Prostate gland (tissue), 2 donors: Measurements from ENCODE around the gene FUT7. TPM values are rescaled to one million over a fixed set of nuclear protein-coding genes. Genes with fewer than 3 reads are reported as not detected.

Source experiments
- DNase-seq: peaks from one replicate; pipeline ENCODE4 v3.0.0-alpha.2; 2019; ENCODE audit warnings: low spot score
- H3K27ac ChIP-seq, 2 donors: fragments of 200-600 bp; sonication (generic); 2 replicates each; pipeline ENCODE4 v1.5.1; 2017 to 2019
- H3K27me3 ChIP-seq: fragments of 200-600 bp; sonication (generic); replicated peaks from 2 replicates; pipeline ENCODE4 v1.5.1; 2019; ENCODE audit not compliant: insufficient read depth
- H3K36me3 ChIP-seq, 2 donors: fragments of 200-600 bp; sonication (generic); 1 replicate in 1 of 2; 2 replicates in 1 of 2; pipeline versions ENCODE4 v1.5.1 to v1.8.1; 2017 to 2019
- H3K4me1 ChIP-seq: fragments of 200-600 bp; sonication (generic); replicated peaks from 2 replicates; pipeline ENCODE4 v1.5.1; 2019
- H3K4me3 ChIP-seq, 2 donors: fragments of 200-600 bp; sonication (generic); 2 replicates each; pipeline ENCODE4 v1.5.1; 2017 to 2019
- H3K9me3 ChIP-seq: fragments of 200-600 bp; sonication (generic); 2 replicates; pipeline ENCODE4 v1.5.1; 2017
- CTCF ChIP-seq, 4 experiments: fragments of 200-600 bp in 2 of 4; fragments of 450-650 bp in 2 of 4; sonication (generic) in 2 of 4; IDR thresholded peaks; 1 replicate in 3 of 4; 2 replicates in 1 of 4; pipeline ENCODE4 v1.5.1; 2016 to 2019; ENCODE audit warnings: antibody characterized with exemption in 4 of 4, mild to moderate bottlenecking in 2 of 4, moderate library complexity in 2 of 4
- POLR2A ChIP-seq: fragments of 450-650 bp; IDR thresholded peaks from one replicate; pipeline ENCODE4 v1.6.1; 2016; ENCODE audit warnings: antibody characterized with exemption, mild to moderate bottlenecking
- POLR2AphosphoS5 ChIP-seq: sonication (generic); formaldehyde crosslinking; IDR thresholded peaks from one replicate; pipeline ENCODE4 v1.6.1; 2017; ENCODE audit warnings: antibody characterized with exemption
- WGBS: methylation state at CpG from one replicate; pipeline ENCODE4 v1.1.5; 2018; 5-methylcytosine and 5-hydroxymethylcytosine counted together
- intact Hi-C: fragments of 100-400 bp; cut with DNase I; formaldehyde crosslinking; loops from one replicate; pipeline ENCODE4 v1.14.2; 2022
- total RNA-seq, 2 donors: library from RNA; depleted of rRNA; stranded (reverse); fragments of >200 nt; gene quantifications; one replicate each; pipeline ENCODE4 v1.1.0, GENCODE V29; 2016

The FUT7 gene
- under 1 TPM in 1 of 2 donors, not detected in 1; 0.57 TPM for total RNA-seq

GRCh38 chr9:137031904-137032640 lies at the start of gene FUT7:
FUT7 (minus strand) TSS chr9:137032088; CDS start chr9:137031991, 97 bp downstream.
- 63% methylated on average over 16 of the region's 16 CpGs for WGBS
- H3K4me3 ChIP-seq = no peak within 1 kb of the TSS
- intact Hi-C loops = loop anchor here (5.0 kb wide), 1 partner anchor 80 kb away; the partner anchor contains the start of gene LCN12

GRCh38 chr9:137080260-137081122 lies 48.6 kb upstream of the FUT7 start:
- H3K4me3 ChIP-seq = no peak overlapping the region
- H3K9me3 ChIP-seq = no peaks in the 10 kb centered on the region
- TF ChIP-seq POLR2AphosphoS5 = no peak
- no peak for TF ChIP-seq CTCF (IDR thresholded peaks at IDR 0.05)
- TF ChIP-seq POLR2A = no peak
- DNase-seq = no peak
- H3K27ac ChIP-seq = no peak overlapping the region
- H3K36me3 ChIP-seq = no peaks in the 10 kb centered on the region
- intact Hi-C loops = no loop called here
- 90% methylated on average over 23 of the region's 24 CpGs for WGBS
- H3K27me3 ChIP-seq = no peaks in the 10 kb centered on the region
- H3K4me1 ChIP-seq = peaks cover 6% of the 10 kb centered on the region

More at GRCh38 chr9:137031904-137032640, at the start of gene FUT7:
- H3K27me3 ChIP-seq = no peaks in the 10 kb centered on the region
- H3K9me3 ChIP-seq = no peaks in the 10 kb centered on the region
- TF ChIP-seq POLR2AphosphoS5 = no peak
- no peak for TF ChIP-seq CTCF (IDR thresholded peaks at IDR 0.05)
- TF ChIP-seq POLR2A = no peak
- H3K36me3 ChIP-seq = no peaks in the 10 kb centered on the region
- H3K4me1 ChIP-seq = peaks cover 23% of the 10 kb centered on the region
- H3K27ac ChIP-seq = no peak within 1 kb of the TSS
- DNase-seq = no peak

GRCh38 chr9:137079401-137079787 lies 47.5 kb upstream of the FUT7 start:
- H3K4me1 ChIP-seq = peaks cover 6% of the 10 kb centered on the region
- no peak overlapping the region for H3K27ac ChIP-seq
- DNase-seq = no peak
- H3K4me3 ChIP-seq = no peak overlapping the region
- 81% methylated on average over 13 of the region's 13 CpGs for WGBS
- no peaks in the 10 kb centered on the region for H3K9me3 ChIP-seq
- TF ChIP-seq POLR2AphosphoS5 (no peak), POLR2A (no peak), CTCF (IDR thresholded peaks at IDR 0.05) (no peak)
- no peaks in the 10 kb centered on the region for H3K27me3 ChIP-seq
- H3K36me3 ChIP-seq = no peaks in the 10 kb centered on the region
- intact Hi-C loops = no loop called here

GRCh38 chr9:137078701-137079400 lies 47.0 kb upstream of the FUT7 start:
- H3K27ac ChIP-seq = no peak overlapping the region

More at GRCh38 chr9:137078701-137079400, 47.0 kb upstream of the FUT7 start:
- H3K4me3 ChIP-seq = peak overlapping the region in 1 of 2 donors; percentile 65
- TF ChIP-seq CTCF (IDR thresholded peaks at IDR 0.05) = no peak
- no peak for TF ChIP-seq POLR2A
- TF ChIP-seq POLR2AphosphoS5 = no peak
- intact Hi-C loops = no loop called here
- DNase-seq = no peak
- no peaks in the 10 kb centered on the region for H3K27me3 ChIP-seq
- H3K36me3 ChIP-seq = no peaks in the 10 kb centered on the region
- no peaks in the 10 kb centered on the region for H3K9me3 ChIP-seq
- 49% methylated on average over 51 of the region's 51 CpGs for WGBS
- peaks cover 6% of the 10 kb centered on the region for H3K4me1 ChIP-seq
